GM19372 (cell line): ENCODE measurements around the gene CTSF.
"Not testable (repeated sequence)": the region's sequence is repeated elsewhere in the genome, so short reads cannot be mapped to it uniquely, and the experiment has no call there.

Source experiments
- ATAC-seq: cut with Tn5 transposase; IDR thresholded peaks from one replicate; pipeline ENCODE4 v1.9.1; 2021; ENCODE audit warnings: mild to moderate bottlenecking, low read depth, moderate library complexity; ENCODE audit not compliant: unreplicated experiment

The CTSF gene

GRCh38 chr11:66568124-66568916, at the start of gene CTSF:
Gene CTSF (minus strand): TSS chr11:66568606. CDS start chr11:66568486, 120 bp downstream.
- no peak for ATAC-seq

GRCh38 chr11:66617155-66617834, 48.9 kb upstream of the CTSF start:
- no peak for ATAC-seq

- ATAC-seq: peak; percentile 88
These were observed 48.2 kb upstream of the CTSF start, which contains the start of gene RBM14 for GRCh38 chr11:66616379-66617154. Gene RBM14 (plus strand): TSS chr11:66616630. CDS start chr11:66616721, 91 bp downstream.

GRCh38 chr11:66614073-66614472, 45.7 kb upstream of the CTSF start:
- no peak for ATAC-seq

- no peak for ATAC-seq
These were observed 44.1 kb upstream of the CTSF start for GRCh38 chr11:66612458-66612857.

GRCh38 chr11:66609721-66610617, 41.6 kb upstream of the CTSF start:
- no peak for ATAC-seq

- ATAC-seq: no peak
These were observed 38.9 kb upstream of the CTSF start for GRCh38 chr11:66607126-66607834.

- not testable (repeated sequence) for ATAC-seq
These were observed 38.2 kb upstream of the CTSF start for GRCh38 chr11:66606608-66607007.

- ATAC-seq: no peak
These were observed 35.7 kb upstream of the CTSF start for GRCh38 chr11:66604155-66604554.

GRCh38 chr11:66603072-66603471, 34.7 kb upstream of the CTSF start:
- no peak for ATAC-seq

GRCh38 chr11:66600631-66601233, 32.3 kb upstream of the CTSF start:
- ATAC-seq: no peak

GRCh38 chr11:66600219-66600618, 31.8 kb upstream of the CTSF start:
- no peak for ATAC-seq

- no peak for ATAC-seq
These were observed 30.6 kb upstream of the CTSF start for GRCh38 chr11:66598993-66599392.

- no peak for ATAC-seq
These were observed 27.0 kb upstream of the CTSF start for GRCh38 chr11:66595245-66595904.

- no peak for ATAC-seq
These were observed 25.2 kb upstream of the CTSF start for GRCh38 chr11:66593650-66594049.

- ATAC-seq: peak; percentile 22
These were observed 24.9 kb upstream of the CTSF start for GRCh38 chr11:66593303-66593635.

GRCh38 chr11:66592457-66593302, 24.3 kb upstream of the CTSF start, which contains the start of the genes CCDC87 and CCS:
Gene CCDC87 (minus strand): TSS chr11:66593063. CDS start chr11:66593015, 48 bp downstream.
Gene CCS (plus strand): TSS chr11:66593185. CDS start chr11:66593262, 77 bp downstream.
- ATAC-seq: peak; percentile 91
